A673 (cell line): ENCODE data around the gene ORC5.

Experiments used
- EZH2 ChIP-seq: fragments of 200-600 bp; sonication (generic); IDR thresholded peaks from 2 replicates; pipeline ENCODE4 v1.6.1; 2017; ENCODE audit warnings: borderline replicate concordance, low read depth, mild to moderate bottlenecking, mixed read lengths, antibody characterized with exemption, low read length; ENCODE audit not compliant: poor library complexity, severe bottlenecking
- TF ChIP-seq, protein P1 (sequence below): fragments of 300-800, 200-600 bp; sonication (generic); conservative IDR thresholded peaks from 2 replicates; pipeline ENCODE4 v1.5.1; 2017; ENCODE audit warnings: low read depth, mild to moderate bottlenecking, antibody characterized with exemption, low read length, moderate library complexity, mixed read lengths

DNA sequence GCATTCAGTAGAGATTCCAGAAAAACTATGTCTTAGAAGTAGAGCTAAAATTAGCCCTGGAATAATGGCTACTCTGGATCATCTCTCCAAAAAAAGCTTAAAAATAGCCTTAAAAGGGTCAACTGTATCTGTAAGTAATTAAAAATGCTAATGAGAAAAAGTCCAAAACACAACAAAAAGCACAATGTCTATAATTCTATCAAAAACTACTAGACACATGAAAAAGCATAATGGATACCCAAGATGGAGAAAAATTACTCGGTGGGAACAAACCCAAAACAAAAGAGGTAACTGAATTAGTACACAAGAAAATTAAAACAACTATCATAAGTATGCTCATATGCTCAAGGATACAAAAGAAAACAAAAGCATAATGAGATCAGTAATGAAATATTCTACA, 15.4 kb downstream of the ORC5 start:
- TF ChIP-seq, protein P1, sequence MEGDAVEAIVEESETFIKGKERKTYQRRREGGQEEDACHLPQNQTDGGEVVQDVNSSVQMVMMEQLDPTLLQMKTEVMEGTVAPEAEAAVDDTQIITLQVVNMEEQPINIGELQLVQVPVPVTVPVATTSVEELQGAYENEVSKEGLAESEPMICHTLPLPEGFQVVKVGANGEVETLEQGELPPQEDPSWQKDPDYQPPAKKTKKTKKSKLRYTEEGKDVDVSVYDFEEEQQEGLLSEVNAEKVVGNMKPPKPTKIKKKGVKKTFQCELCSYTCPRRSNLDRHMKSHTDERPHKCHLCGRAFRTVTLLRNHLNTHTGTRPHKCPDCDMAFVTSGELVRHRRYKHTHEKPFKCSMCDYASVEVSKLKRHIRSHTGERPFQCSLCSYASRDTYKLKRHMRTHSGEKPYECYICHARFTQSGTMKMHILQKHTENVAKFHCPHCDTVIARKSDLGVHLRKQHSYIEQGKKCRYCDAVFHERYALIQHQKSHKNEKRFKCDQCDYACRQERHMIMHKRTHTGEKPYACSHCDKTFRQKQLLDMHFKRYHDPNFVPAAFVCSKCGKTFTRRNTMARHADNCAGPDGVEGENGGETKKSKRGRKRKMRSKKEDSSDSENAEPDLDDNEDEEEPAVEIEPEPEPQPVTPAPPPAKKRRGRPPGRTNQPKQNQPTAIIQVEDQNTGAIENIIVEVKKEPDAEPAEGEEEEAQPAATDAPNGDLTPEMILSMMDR: no peak
- TF ChIP-seq EZH2: no peak
